GM12875 (cell line): ENCODE data around the gene KCNK2.

Experiments used
- H3K4me3 ChIP-seq: one replicate; pipeline ENCODE4 v1.5.1; 2011; ENCODE audit warnings: low read depth, low read length, control low read depth
- CTCF ChIP-seq: IDR thresholded peaks from 2 replicates; pipeline ENCODE4 v1.5.1; 2011; ENCODE audit warnings: low read depth, mild to moderate bottlenecking, control low read depth, inconsistent platforms, low read length, moderate library complexity, borderline replicate concordance; ENCODE audit not compliant: insufficient read depth

The KCNK2 gene

GRCh38 chr1:215076322-215076721, 6.2 kb upstream of the KCNK2 start:
- TF ChIP-seq CTCF, result peak; percentile 52; the same call in 1 of the 2 replicates
- no peak overlapping the region for H3K4me3 ChIP-seq

- no peak for TF ChIP-seq CTCF
- no peak overlapping the region for H3K4me3 ChIP-seq
These were observed 3.1 kb upstream of the KCNK2 start for GRCh38 chr1:215079456-215079855.

GRCh38 chr1:215081661-215082531, 641 bp upstream of the KCNK2 start:
- TF ChIP-seq CTCF, result no peak
- H3K4me3 ChIP-seq, result no peak overlapping the region

- no peak for TF ChIP-seq CTCF
- no peak overlapping the region for H3K4me3 ChIP-seq
These were observed 935 bp downstream of the KCNK2 start for GRCh38 chr1:215083383-215083961.

GRCh38 chr1:215084621-215085020, 2.1 kb downstream of the KCNK2 start:
- TF ChIP-seq CTCF, result no peak
- H3K4me3 ChIP-seq, result no peak overlapping the region

GRCh38 chr1:215087603-215088002, 5.1 kb downstream of the KCNK2 start:
- no peak for TF ChIP-seq CTCF
- no peak overlapping the region for H3K4me3 ChIP-seq

- H3K4me3 ChIP-seq, result no peak overlapping the region
- TF ChIP-seq CTCF, result no peak
These were observed 11.8 kb downstream of the KCNK2 start for GRCh38 chr1:215094381-215094780.
